Measurements from ENCODE around the gene KITLG.
"Not testable (repeated sequence)": the region's sequence is repeated elsewhere in the genome, so short reads cannot be mapped to it uniquely, and the experiment has no call there.

Gene KITLG

GRCh38 chr12:88472248-88472647, 108.0 kb downstream of the KITLG start:
- no peak for DNase-seq

- DNase-seq = no peak
Measured at GRCh38 chr12:88471331-88472045, 108.8 kb downstream of the KITLG start.

GRCh38 chr12:88469154-88469553, 111.1 kb downstream of the KITLG start:
- no peak for DNase-seq

- DNase-seq = no peak
Measured at GRCh38 chr12:88468581-88468980, 111.7 kb downstream of the KITLG start.

GRCh38 chr12:88466708-88467107, 113.6 kb downstream of the KITLG start:
- DNase-seq = not testable (repeated sequence)

GRCh38 chr12:88458327-88458726, 121.9 kb downstream of the KITLG start:
- no peak for DNase-seq

GRCh38 chr12:88453323-88453722, 126.9 kb downstream of the KITLG start:
- DNase-seq = no peak

GRCh38 chr12:88451205-88451604, 129.1 kb downstream of the KITLG start:
- no peak for DNase-seq

- no peak for DNase-seq
Measured at GRCh38 chr12:88450136-88450535, 130.1 kb downstream of the KITLG start.

- no peak for DNase-seq
Measured at GRCh38 chr12:88448337-88448915, 131.8 kb downstream of the KITLG start.

- no peak for DNase-seq
Measured at GRCh38 chr12:88445705-88446394, 134.4 kb downstream of the KITLG start.

GRCh38 chr12:88444481-88444880, 135.8 kb downstream of the KITLG start:
- DNase-seq = no peak
